H1 (cell line): ENCODE data around the gene FMNL1. TPM values are rescaled to one million over a fixed set of nuclear protein-coding genes. Genes with fewer than 3 reads are reported as not detected.

Source experiments
- CTCF ChIA-PET: fragments of 300-600 bp; sonication (Branson Sonifier 250); formaldehyde crosslinking; loops from one replicate; lab custom pipeline; 2021; ENCODE audit not compliant: partially characterized antibody; lab: Charles Lee
- POLR2A ChIA-PET: fragments of 300-600 bp; sonication (Branson Sonifier 250); formaldehyde crosslinking; loops from one replicate; lab custom pipeline; 2021; ENCODE audit warnings: inconsistent platforms; ENCODE audit not compliant: partially characterized antibody; lab: Charles Lee
- DNase-seq, 2 experiments: peaks; one replicate each; pipeline versions ENCODE4 v3.0.0 to v3.0.0-alpha.2; 2010 to 2022; ENCODE audit warnings: low spot score in 2 of 2, low read depth in 1 of 2, mixed read lengths in 1 of 2
- FAIRE-seq: peaks from 2 replicates; lab custom pipeline; 2011; peaks lifted over from hg19 to GRCh38; lab: Jason Lieb, UNC
- H2AFZ ChIP-seq: 2 replicates; pipeline ENCODE4 v1.8.1; 2012; ENCODE audit warnings: low read length, inconsistent platforms
- H2AK5ac ChIP-seq: 2 replicates; pipeline ENCODE4 v1.6.1; 2013; ENCODE audit warnings: low read depth, low read length
- H2BK120ac ChIP-seq: replicated peaks from 2 replicates; pipeline ENCODE3; 2013; ENCODE audit warnings: low read depth, low read length, inconsistent platforms
- H2BK12ac ChIP-seq: 2 replicates; pipeline ENCODE4 v1.6.1; 2013; ENCODE audit warnings: low read depth, low read length
- H2BK15ac ChIP-seq: 2 replicates; pipeline ENCODE4 v1.6.1; 2013; ENCODE audit warnings: low read length
- H2BK20ac ChIP-seq: 2 replicates; pipeline ENCODE4 v1.6.1; 2013; ENCODE audit warnings: low read length
- H2BK5ac ChIP-seq: 2 replicates; pipeline ENCODE4 v1.6.1; 2013; ENCODE audit warnings: low read depth, low read length
- H3K14ac ChIP-seq: 2 replicates; pipeline ENCODE4 v1.6.1; 2013; ENCODE audit warnings: inconsistent platforms; ENCODE audit not compliant: insufficient read length
- H3K18ac ChIP-seq: 2 replicates; pipeline ENCODE4 v1.6.1; 2013; ENCODE audit warnings: low read length; ENCODE audit errors: extremely low read depth
- H3K23ac ChIP-seq: 2 replicates; pipeline ENCODE4 v1.6.1; 2013; ENCODE audit warnings: inconsistent platforms; ENCODE audit not compliant: insufficient read length
- H3K23me2 ChIP-seq: 2 replicates; pipeline ENCODE4 v1.6.1; 2013; ENCODE audit warnings: low read depth, low read length
- H3K27ac ChIP-seq: 2 replicates; pipeline ENCODE4 v1.6.1; 2011; ENCODE audit warnings: low read depth, low read length, inconsistent platforms
- H3K27me3 ChIP-seq, 4 experiments: replicated peaks in 1 of 4; 1 replicate in 1 of 4; 2 replicates in 3 of 4; pipeline versions ENCODE4 v1.6.1 to v1.8.1; 2011 to 2013; ENCODE audit warnings: low read length in 3 of 4, mild to moderate bottlenecking in 3 of 4, inconsistent platforms in 2 of 4, mixed read lengths in 2 of 4, moderate library complexity in 1 of 4; ENCODE audit not compliant: control insufficient read depth in 3 of 4, insufficient read depth in 3 of 4; ENCODE audit errors: extremely low read depth in 1 of 4
- H3K36me3 ChIP-seq, 4 experiments: 2 replicates each; pipeline versions ENCODE4 v1.6.1 to v1.8.1; 2011 to 2013; ENCODE audit warnings: mild to moderate bottlenecking in 4 of 4, low read length in 3 of 4, moderate library complexity in 2 of 4, control low read depth in 1 of 4, inconsistent platforms in 1 of 4; ENCODE audit not compliant: insufficient read depth in 4 of 4, control insufficient read depth in 2 of 4
- H3K4ac ChIP-seq: replicated peaks from 2 replicates; pipeline ENCODE3; 2013; ENCODE audit warnings: low read length, low read depth, mixed read lengths, inconsistent platforms; ENCODE audit not compliant: insufficient read length
- H3K4me1 ChIP-seq, 4 experiments: replicated peaks in 1 of 4; 1 replicate in 1 of 4; 2 replicates in 3 of 4; pipeline versions ENCODE4 v1.6.1 to v1.8.1; 2011 to 2013; ENCODE audit warnings: low read length in 3 of 4, inconsistent platforms in 2 of 4, mixed read lengths in 1 of 4; ENCODE audit not compliant: insufficient read depth in 4 of 4, control insufficient read depth in 3 of 4
- H3K4me2 ChIP-seq, 2 experiments: 2 replicates each; pipeline versions ENCODE4 v1.6.1 to v1.8.1; 2011 to 2013; ENCODE audit warnings: low read depth in 2 of 2, low read length in 2 of 2, control low read depth in 1 of 2, inconsistent platforms in 1 of 2, mild to moderate bottlenecking in 1 of 2; ENCODE audit not compliant: insufficient read depth in 1 of 2
- H3K4me3 ChIP-seq, 4 experiments: fragments of 200-600, 300-600 bp in 1 of 4; sonication (generic), shearing (Covaris generic), sonication (Bioruptor Twin) in 1 of 4; 2 replicates each; pipeline versions ENCODE4 v1.5.1 to v1.8.1; 2011 to 2016; ENCODE audit warnings: low read length in 4 of 4, low read depth in 3 of 4, control low read depth in 2 of 4, inconsistent platforms in 2 of 4, mild to moderate bottlenecking in 2 of 4, mixed read lengths in 1 of 4, moderate library complexity in 1 of 4; ENCODE audit not compliant: insufficient read depth in 2 of 4; ENCODE audit errors: extremely low read depth in 1 of 4
- H3K56ac ChIP-seq: replicated peaks from 2 replicates; pipeline ENCODE3; 2013; ENCODE audit warnings: low read depth, mild to moderate bottlenecking, mixed read lengths, low read length, inconsistent platforms; ENCODE audit not compliant: insufficient read length
- H3K79me1 ChIP-seq: 2 replicates; pipeline ENCODE4 v1.6.1; 2013; ENCODE audit warnings: low read depth, low read length, control low read depth
- H3K79me2 ChIP-seq, 2 experiments: 2 replicates each; pipeline versions ENCODE4 v1.6.1 to v1.8.1; 2012 to 2013; ENCODE audit warnings: low read length in 2 of 2, mild to moderate bottlenecking in 2 of 2, inconsistent platforms in 1 of 2; ENCODE audit not compliant: insufficient read depth in 2 of 2, control insufficient read depth in 1 of 2
- H3K9ac ChIP-seq, 4 experiments: replicated peaks in 1 of 4; 1 replicate in 1 of 4; 2 replicates in 3 of 4; pipeline versions ENCODE4 v1.6.1 to v1.8.1; 2011 to 2013; ENCODE audit warnings: low read depth in 3 of 4, low read length in 3 of 4, control low read depth in 2 of 4, mild to moderate bottlenecking in 2 of 4, moderate library complexity in 2 of 4, inconsistent platforms in 1 of 4; ENCODE audit errors: extremely low read depth in 1 of 4
- H3K9me3 ChIP-seq, 2 experiments: 2 replicates each; pipeline versions ENCODE4 v1.6.1 to v1.8.1; 2012 to 2013; ENCODE audit warnings: mild to moderate bottlenecking in 2 of 2, moderate library complexity in 2 of 2, control low read depth in 1 of 2, inconsistent platforms in 1 of 2, low read depth in 1 of 2, low read length in 1 of 2, mixed read lengths in 1 of 2; ENCODE audit not compliant: insufficient read depth in 2 of 2
- H4K20me1 ChIP-seq, 2 experiments: replicated peaks in 1 of 2; 2 replicates each; pipeline versions ENCODE3 to v1.8.1; 2011 to 2013; ENCODE audit warnings: inconsistent platforms in 2 of 2, low read length in 2 of 2, mild to moderate bottlenecking in 1 of 2; ENCODE audit not compliant: insufficient read depth in 2 of 2, control insufficient read depth in 1 of 2
- H4K5ac ChIP-seq: 2 replicates; pipeline ENCODE4 v1.6.1; 2013; ENCODE audit warnings: low read length, low read depth, mixed read lengths, inconsistent platforms; ENCODE audit not compliant: insufficient read length
- H4K8ac ChIP-seq: 2 replicates; pipeline ENCODE4 v1.8.0; 2013; ENCODE audit warnings: mild to moderate bottlenecking, moderate library complexity, low read length, inconsistent platforms; ENCODE audit not compliant: insufficient read depth; ENCODE audit errors: extremely low read depth
- H4K91ac ChIP-seq: replicated peaks from 2 replicates; pipeline ENCODE3; 2013; ENCODE audit warnings: low read length, mixed read lengths, inconsistent platforms; ENCODE audit not compliant: insufficient read length
- CREB1 ChIP-seq: IDR thresholded peaks from 2 replicates; pipeline ENCODE4 v1.6.1; 2012; ENCODE audit warnings: inconsistent platforms
- SIN3A ChIP-seq, 2 experiments: IDR thresholded peaks in 1 of 2; conservative IDR thresholded peaks in 1 of 2; 2 replicates each; pipeline ENCODE4 v1.6.1; 2011 to 2012; ENCODE audit warnings: low read length in 2 of 2, improper control_type of control experiment in 1 of 2, low read depth in 1 of 2, mild to moderate bottlenecking in 1 of 2
- SIX5 ChIP-seq: IDR thresholded peaks from 2 replicates; pipeline ENCODE4 v1.6.1; 2011; ENCODE audit warnings: mild to moderate bottlenecking, low read depth, low read length
- TBP ChIP-seq: IDR thresholded peaks from 2 replicates; pipeline ENCODE4 v1.6.1; 2011; ENCODE audit warnings: low read depth, low read length, improper control_type of control experiment
- TCF12 ChIP-seq: IDR thresholded peaks from 2 replicates; pipeline ENCODE4 v1.6.1; 2011; ENCODE audit warnings: low read depth, mild to moderate bottlenecking, low read length
- WGBS, 2 experiments: shearing (Covaris generic) in 1 of 2; methylation state at CpG; one replicate each; pipeline versions ENCODE4 v1.1.6 to v1.1.7; 2013 to 2015; ENCODE audit warnings: low lambda C conversion rate in 2 of 2, mixed read lengths in 2 of 2, inconsistent platforms in 1 of 2, low coverage in 1 of 2, missing lambda C conversion rate in 1 of 2; ENCODE audit not compliant: insufficient replicate concordance in 2 of 2, insufficient coverage in 1 of 2, insufficient read length in 1 of 2; ENCODE audit errors: extremely low coverage in 1 of 2, missing lambda C conversion rate in 1 of 2; 5-methylcytosine and 5-hydroxymethylcytosine counted together
- polyA plus RNA-seq, 7 experiments: library from polyadenylated mRNA; depleted of rRNA in 3 of 7; stranded (reverse) in 5 of 7; unstranded in 2 of 7; fragments of >200 nt in 5 of 7; fragments of 200-250 nt in 2 of 7; gene quantifications; 1 replicate in 5 of 7; 2 replicates in 1 of 7; 4 replicates in 1 of 7; pipeline versions ENCODE4 v1.2.1 to v1.2.3, GENCODE V29; 2011 to 2013; ENCODE audit warnings: missing spikeins in 2 of 7, mixed read lengths in 2 of 7
- total RNA-seq: library from RNA; stranded (reverse); fragmentation: NEBNext Ultra II Directional; extraction: Animal tissue kit (Norgen Biotek cat#: 25700); gene quantifications from 2 replicates; pipeline ENCODE4 v1.2.1, GENCODE V29; 2021
- TF ChIP-seq, protein P1 (sequence below): IDR thresholded peaks from 2 replicates; pipeline ENCODE4 v1.6.1; 2011; ENCODE audit warnings: low read length, improper control_type of control experiment

Gene FMNL1
- total and polyA plus RNA-seq, 2 of the 8 experiments (the other 6 are each of a cell fraction or from before 2014, with no cell fraction given) = 2.5 to 8.6 TPM

DNA sequence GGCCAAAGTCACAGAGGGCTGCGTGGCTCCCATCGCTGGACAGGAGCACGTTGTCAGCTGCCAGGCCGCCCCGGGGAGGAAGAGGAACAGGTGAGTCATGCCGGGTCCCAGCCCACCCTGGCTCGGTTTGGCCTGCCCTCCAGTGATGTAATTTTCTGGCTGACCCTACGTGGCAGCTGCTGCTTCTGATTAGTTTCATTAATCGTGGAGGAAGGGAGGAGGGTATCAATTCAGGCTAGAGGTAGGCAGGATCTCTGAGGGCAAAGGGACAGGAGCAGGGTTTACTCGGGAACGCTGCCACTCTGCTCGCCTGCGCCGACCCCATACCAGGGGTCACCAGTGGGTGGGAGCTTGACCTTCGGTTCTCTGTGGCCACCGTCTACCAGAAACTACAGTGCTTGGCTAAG, 51.9 kb downstream of the FMNL1 start:
- no peak overlapping the region for H3K14ac ChIP-seq
- no peak overlapping the region for H3K4me2 ChIP-seq
- H3K9ac ChIP-seq = no peak overlapping the region
- no peak for TF ChIP-seq TBP
- TF ChIP-seq SIN3A (conservative IDR thresholded peaks at IDR 0.05 in 1 of 2, IDR thresholded peaks at IDR 0.05 in 1 of 2; ENCODE audit: low read depth in 1 of 2, low read length in 2 of 2) = no peak
- TF ChIP-seq, protein P1, sequence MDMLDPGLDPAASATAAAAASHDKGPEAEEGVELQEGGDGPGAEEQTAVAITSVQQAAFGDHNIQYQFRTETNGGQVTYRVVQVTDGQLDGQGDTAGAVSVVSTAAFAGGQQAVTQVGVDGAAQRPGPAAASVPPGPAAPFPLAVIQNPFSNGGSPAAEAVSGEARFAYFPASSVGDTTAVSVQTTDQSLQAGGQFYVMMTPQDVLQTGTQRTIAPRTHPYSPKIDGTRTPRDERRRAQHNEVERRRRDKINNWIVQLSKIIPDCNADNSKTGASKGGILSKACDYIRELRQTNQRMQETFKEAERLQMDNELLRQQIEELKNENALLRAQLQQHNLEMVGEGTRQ = no peak
- TF ChIP-seq CREB1 = no peak
- TF ChIP-seq TCF12 = no peak
- TF ChIP-seq SIX5 = no peak

More for the DNA sequence above, 51.9 kb downstream of the FMNL1 start:
- Histone ChIP-seq H3K4me1 (peaks cover 0 to 4% (median under 1%) of the 10 kb centered on the region in 4 experiments; a peak in 1 of 7 replicates), H3K36me3 (peaks cover 4 to 10% (median 9%) of the 10 kb centered on the region in 4 experiments), H2BK5ac (no peak overlapping the region), H3K18ac (no peak overlapping the region), H4K20me1 (no peaks in the 10 kb centered on the region), H2BK120ac (no peak overlapping the region), H2BK20ac (no peak overlapping the region), H4K8ac (no peak overlapping the region), H3K23me2 (no peaks in the 10 kb centered on the region), H4K91ac (no peak overlapping the region), H3K79me1 (no peaks in the 10 kb centered on the region), H3K27ac (no peak overlapping the region), H3K9me3 (no peaks in the 10 kb centered on the region), H3K79me2 (no peaks in the 10 kb centered on the region), H2BK12ac (no peak overlapping the region), H2AFZ (no peak overlapping the region), H2AK5ac (no peak overlapping the region), H2BK15ac (no peak overlapping the region), H3K56ac (no peak overlapping the region), H4K5ac (no peak overlapping the region), H3K4me3 (no peak overlapping the region), H3K23ac (no peak overlapping the region), H3K4ac (no peak overlapping the region), H3K27me3 (no peaks in the 10 kb centered on the region)
- FAIRE-seq (no peak), DNase-seq (no peak)
- ChIA-PET POLR2A (interaction anchor here (1.7 kb wide), 1 partner anchor 25 kb away, joined by 5 read pairs; no protein-coding TSS in a partner anchor), CTCF (interaction anchor here (1.1 to 29.1 kb wide), 8 partner anchors 12 to 117 kb away, joined by 3 to 579 read pairs (median 18); partner anchors contain the start of gene FMNL1)
- WGBS, 2 experiments = 93% methylated on average over 13 of the region's 16 CpGs; no CpG with 5 or more reads in 1 of the 2 experiments
